ENCODE results near the gene YTHDC2. TPM values are rescaled to one million over a fixed set of nuclear protein-coding genes. Genes with fewer than 3 reads are reported as not detected.

The YTHDC2 gene
- total and polyA plus RNA-seq, 2 of the 13 experiments (the other 11 are each of a cell fraction or from before 2014, with no cell fraction given) = 6.7 to 17.8 TPM

- TF ChIP-seq BCLAF1 (IDR thresholded peaks at IDR 0.05) (no peak), RFXAP (CRISPR knock-in tag; IDR thresholded peaks at IDR 0.05; ENCODE audit: borderline replicate concordance) (no peak), SAP130 (CRISPR knock-in tag; IDR thresholded peaks at IDR 0.05; ENCODE audit: low read depth) (peak; percentile 66), ZNF691 (CRISPR knock-in tag; IDR thresholded peaks at IDR 0.05; ENCODE audit: borderline replicate concordance, low read depth) (peak; percentile 85; the same call in 1 of the 2 replicates), U2AF1 (optimal IDR thresholded peaks at IDR 0.05; ENCODE audit: low read depth, low read length) (no peak), IRF2 (CRISPR knock-in tag; IDR thresholded peaks at IDR 0.05) (peak; percentile 82), SRF (IDR thresholded peaks at IDR 0.05; ENCODE audit: low read depth, low read length) (no peak), RFX5 (IDR thresholded peaks at IDR 0.05; ENCODE audit: low read depth, low read length) (peak; percentile 58; the same call in 1 of the 2 replicates), BRCA1 (CRISPR knock-in tag; IDR thresholded peaks at IDR 0.05) (no peak), ZNF512B (CRISPR knock-in tag; IDR thresholded peaks at IDR 0.05; ENCODE audit: borderline replicate concordance) (no peak), HDAC2 (CRISPR knock-in tag; IDR thresholded peaks at IDR 0.05) (peak; percentile 62), FOXA3 (CRISPR knock-in tag; IDR thresholded peaks at IDR 0.05) (peak; percentile 52; the same call in 1 of the 2 replicates), ZMAT3 (CRISPR knock-in tag; conservative IDR thresholded peaks at IDR 0.05) (peak; percentile 70; the same call in 1 of the 2 replicates), NR2F6 (IDR thresholded peaks at IDR 0.05) (no peak), NR2F6 (CRISPR knock-in tag; IDR thresholded peaks at IDR 0.05) (peak; percentile 69), MYPOP (CRISPR knock-in tag; IDR thresholded peaks at IDR 0.05) (peak; percentile 61; the same call in 1 of the 2 replicates), CSRNP2 (CRISPR knock-in tag; conservative IDR thresholded peaks at IDR 0.05; ENCODE audit: low read depth) (no peak), ZNF782 (CRISPR knock-in tag; IDR thresholded peaks at IDR 0.05; ENCODE audit: borderline replicate concordance) (peak; percentile 95), PHF20 (CRISPR knock-in tag; IDR thresholded peaks at IDR 0.05) (peak; percentile 71), GATAD2A (CRISPR knock-in tag; IDR thresholded peaks at IDR 0.05) (peak; percentile 67), PCBP2 (optimal IDR thresholded peaks at IDR 0.05; ENCODE audit: low read depth, low read length, poor library complexity, severe bottlenecking) (no peak)
Observed at GRCh38 chr5:113513384-113514288, at the start of gene YTHDC2 (continued).

All from HepG2 (cell line).